Vagina (tissue), 2 donors: ENCODE measurements around the gene FBXL17. TPM values are rescaled to one million over a fixed set of nuclear protein-coding genes. Genes with fewer than 3 reads are reported as not detected.

Source experiments
- DNase-seq, 2 donors: peaks; one replicate each; pipeline ENCODE4 v3.0.0-alpha.2; 2017; ENCODE audit errors: extremely low spot score in 2 of 2
- H3K27ac ChIP-seq: fragments of 200-600 bp; sonication (generic); one replicate; pipeline ENCODE4 v1.5.1; 2019
- H3K27me3 ChIP-seq: fragments of 200-600 bp; sonication (generic); one replicate; pipeline ENCODE4 v1.5.1; 2019
- H3K36me3 ChIP-seq, 2 donors: fragments of 200-600 bp; sonication (generic); one replicate each; pipeline ENCODE4 v1.5.1; 2017 to 2019
- H3K4me1 ChIP-seq: fragments of 200-600 bp; sonication (generic); one replicate; pipeline ENCODE4 v1.5.1; 2019
- H3K4me3 ChIP-seq, 2 donors: fragments of 200-600 bp; sonication (generic); 1 replicate in 1 of 2; 2 replicates in 1 of 2; pipeline ENCODE4 v1.5.1; 2016 to 2019
- H3K9me3 ChIP-seq: fragments of 200-600 bp; sonication (generic); one replicate; pipeline ENCODE4 v1.5.1; 2019
- CTCF ChIP-seq, 3 experiments: fragments of 450-650 bp in 2 of 3; fragments of 200-600 bp in 1 of 3; sonication (generic) in 1 of 3; IDR thresholded peaks; one replicate each; pipeline ENCODE4 v1.5.1; 2017 to 2019; ENCODE audit warnings: antibody characterized with exemption in 3 of 3, mild to moderate bottlenecking in 2 of 3, moderate library complexity in 2 of 3
- POLR2A ChIP-seq, 2 donors: fragments of 450-650 bp; IDR thresholded peaks; one replicate each; pipeline ENCODE4 v1.6.1; 2017; ENCODE audit warnings: antibody characterized with exemption in 2 of 2, mild to moderate bottlenecking in 2 of 2, moderate library complexity in 2 of 2
- POLR2AphosphoS5 ChIP-seq, 2 donors: sonication (generic); formaldehyde crosslinking; IDR thresholded peaks; one replicate each; pipeline ENCODE4 v1.9.0; 2017; ENCODE audit warnings: antibody characterized with exemption in 2 of 2, mild to moderate bottlenecking in 2 of 2, low read depth in 1 of 2; ENCODE audit not compliant: insufficient read depth in 1 of 2
- intact Hi-C: fragments of 100-400 bp; cut with DNase I; formaldehyde crosslinking; loops from one replicate; pipeline ENCODE4 v1.15.1; 2023
- total RNA-seq: library from RNA; depleted of rRNA; stranded (reverse); fragments of >200 nt; gene quantifications from one replicate; pipeline ENCODE4 v1.2.3, GENCODE V29; 2016

Gene FBXL17
- total RNA-seq, 1 donor from 2014 or later: 15.0 TPM

DNA sequence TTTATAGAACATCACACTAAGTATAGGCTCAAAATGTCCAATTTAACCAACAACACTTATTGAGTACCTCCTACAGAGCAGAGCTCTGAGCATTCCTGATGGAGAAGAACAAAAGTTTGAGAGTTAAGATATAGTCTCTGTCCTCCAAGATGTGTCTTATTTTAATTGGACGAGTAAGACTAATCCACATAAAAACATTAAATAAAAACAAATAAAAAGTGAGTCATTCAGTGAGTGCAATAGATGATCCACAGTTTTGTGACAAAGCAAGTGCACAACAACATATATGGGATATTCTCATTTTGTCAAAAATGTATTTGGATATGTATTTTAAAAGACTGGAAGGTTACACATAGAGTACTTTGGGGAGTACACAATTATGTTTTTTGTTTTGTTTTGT, 277.4 kb downstream of the FBXL17 start:
- Histone ChIP-seq H3K27me3 (no peaks in the 10 kb centered on the region), H3K4me3 (no peak overlapping the region), H3K4me1 (no peaks in the 10 kb centered on the region), H3K36me3 (no peaks in the 10 kb centered on the region), H3K9me3 (no peaks in the 10 kb centered on the region), H3K27ac (no peak overlapping the region)
- DNase-seq: no peak
- TF ChIP-seq POLR2AphosphoS5 (IDR thresholded peaks at IDR 0.05; ENCODE audit: insufficient read depth in 1 of 2, low read depth in 1 of 2): no peak
- no peak for TF ChIP-seq POLR2A (IDR thresholded peaks at IDR 0.05)
- no peak for TF ChIP-seq CTCF (IDR thresholded peaks at IDR 0.05)
- intact Hi-C loops: no loop called here

DNA sequence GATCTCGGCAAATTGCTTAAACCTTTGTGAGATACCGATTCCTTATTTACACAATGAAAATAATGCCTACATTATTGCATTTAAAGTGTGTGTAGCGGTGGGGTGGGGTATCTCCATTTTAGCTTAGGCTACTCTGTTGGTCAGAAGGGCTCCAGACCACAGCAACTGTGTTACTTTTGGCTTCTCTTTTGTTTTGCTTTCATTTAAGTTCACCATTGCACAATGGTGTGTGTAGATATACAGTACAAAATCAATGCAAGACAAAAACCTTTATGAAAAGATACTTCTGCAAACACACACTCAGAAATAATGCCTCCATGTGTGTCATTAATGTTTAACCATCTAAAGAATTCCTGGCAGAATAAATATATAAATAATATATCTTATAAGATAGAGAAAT, 279.4 kb downstream of the FBXL17 start:
- Histone ChIP-seq H3K27ac (no peak overlapping the region), H3K9me3 (no peaks in the 10 kb centered on the region), H3K4me1 (no peaks in the 10 kb centered on the region), H3K4me3 (no peak overlapping the region), H3K27me3 (no peaks in the 10 kb centered on the region), H3K36me3 (no peaks in the 10 kb centered on the region)
- no peak for DNase-seq
- intact Hi-C loops: no loop called here
- TF ChIP-seq CTCF (IDR thresholded peaks at IDR 0.05): no peak
- no peak for TF ChIP-seq POLR2AphosphoS5 (IDR thresholded peaks at IDR 0.05; ENCODE audit: insufficient read depth in 1 of 2, low read depth in 1 of 2)
- no peak for TF ChIP-seq POLR2A (IDR thresholded peaks at IDR 0.05)

GRCh38 chr5:108101821-108102220, 280.1 kb downstream of the FBXL17 start:
- DNase-seq: no peak
- no peaks in the 10 kb centered on the region for H3K27me3 ChIP-seq
- H3K4me1 ChIP-seq: no peaks in the 10 kb centered on the region
- H3K4me3 ChIP-seq: no peak overlapping the region
- H3K27ac ChIP-seq: no peak overlapping the region
- TF ChIP-seq CTCF (IDR thresholded peaks at IDR 0.05): no peak
- no peak for TF ChIP-seq POLR2AphosphoS5 (IDR thresholded peaks at IDR 0.05; ENCODE audit: insufficient read depth in 1 of 2, low read depth in 1 of 2)
- TF ChIP-seq POLR2A (IDR thresholded peaks at IDR 0.05): no peak
- intact Hi-C loops: no loop called here
- no peaks in the 10 kb centered on the region for H3K9me3 ChIP-seq
- no peaks in the 10 kb centered on the region for H3K36me3 ChIP-seq

DNA sequence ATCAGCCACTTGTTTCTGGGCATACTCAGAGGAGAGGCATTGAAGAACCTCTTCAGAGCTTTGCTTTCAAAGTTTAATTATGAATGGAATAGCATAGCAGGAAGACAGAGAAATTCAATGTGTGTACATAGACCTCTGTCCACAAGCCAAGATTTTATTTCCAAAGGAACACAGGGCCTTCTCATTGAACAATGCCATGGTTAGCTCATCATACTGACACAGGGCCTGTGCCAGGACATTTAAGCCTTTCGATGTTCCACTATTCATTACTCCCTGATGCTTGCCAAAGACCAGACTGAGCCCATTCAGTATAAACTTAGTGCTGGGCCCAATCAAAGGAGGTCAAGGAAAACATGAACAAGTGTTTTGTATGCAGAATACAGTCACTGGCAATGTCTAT, 280.8 kb downstream of the FBXL17 start:
- H3K9me3 ChIP-seq: no peaks in the 10 kb centered on the region
- no peaks in the 10 kb centered on the region for H3K4me1 ChIP-seq
- no peaks in the 10 kb centered on the region for H3K27me3 ChIP-seq
- intact Hi-C loops: no loop called here
- no peaks in the 10 kb centered on the region for H3K36me3 ChIP-seq
- H3K4me3 ChIP-seq: no peak overlapping the region
- no peak for TF ChIP-seq POLR2A (IDR thresholded peaks at IDR 0.05)
- no peak for TF ChIP-seq POLR2AphosphoS5 (IDR thresholded peaks at IDR 0.05; ENCODE audit: insufficient read depth in 1 of 2, low read depth in 1 of 2)
- no peak for TF ChIP-seq CTCF (IDR thresholded peaks at IDR 0.05)
- no peak overlapping the region for H3K27ac ChIP-seq
- DNase-seq: no peak

DNA sequence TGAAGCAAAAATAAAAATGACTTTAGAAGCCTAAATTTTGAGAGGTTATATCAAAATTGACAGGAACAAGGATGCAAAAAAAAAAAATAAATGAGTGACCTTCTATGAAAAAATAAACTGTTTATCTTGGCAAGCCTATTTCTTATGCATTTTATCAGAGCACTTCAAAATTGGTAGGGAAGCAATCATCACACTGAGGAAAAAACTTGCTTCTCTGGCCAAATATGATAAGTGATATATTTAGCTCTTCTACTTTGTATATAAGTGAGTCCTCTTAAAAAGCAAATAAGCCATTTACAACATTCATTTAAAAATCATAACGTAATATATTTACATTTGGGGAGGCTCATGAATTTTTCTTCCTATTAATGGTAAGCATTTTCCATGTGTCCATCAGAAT, 287.1 kb downstream of the FBXL17 start:
- H3K36me3 ChIP-seq: no peaks in the 10 kb centered on the region
- intact Hi-C loops: no loop called here
- no peak overlapping the region for H3K27ac ChIP-seq
- TF ChIP-seq POLR2AphosphoS5 (IDR thresholded peaks at IDR 0.05; ENCODE audit: insufficient read depth in 1 of 2, low read depth in 1 of 2): no peak
- TF ChIP-seq POLR2A (IDR thresholded peaks at IDR 0.05): no peak
- no peak for TF ChIP-seq CTCF (IDR thresholded peaks at IDR 0.05)
- no peak for DNase-seq
- no peaks in the 10 kb centered on the region for H3K4me1 ChIP-seq
- no peak overlapping the region for H3K4me3 ChIP-seq
- no peaks in the 10 kb centered on the region for H3K9me3 ChIP-seq
- no peaks in the 10 kb centered on the region for H3K27me3 ChIP-seq
